ENCODE results near the gene DNAJC30. TPM values are rescaled to one million over a fixed set of nuclear protein-coding genes. Genes with fewer than 3 reads are reported as not detected.

DNAJC30 gene
- total and polyA plus RNA-seq, 10 of the 15 experiments (the other 5 are each of a cell fraction or from before 2014, with no cell fraction given), result 2.1 to 19.0 (median 7.9) TPM

DNA sequence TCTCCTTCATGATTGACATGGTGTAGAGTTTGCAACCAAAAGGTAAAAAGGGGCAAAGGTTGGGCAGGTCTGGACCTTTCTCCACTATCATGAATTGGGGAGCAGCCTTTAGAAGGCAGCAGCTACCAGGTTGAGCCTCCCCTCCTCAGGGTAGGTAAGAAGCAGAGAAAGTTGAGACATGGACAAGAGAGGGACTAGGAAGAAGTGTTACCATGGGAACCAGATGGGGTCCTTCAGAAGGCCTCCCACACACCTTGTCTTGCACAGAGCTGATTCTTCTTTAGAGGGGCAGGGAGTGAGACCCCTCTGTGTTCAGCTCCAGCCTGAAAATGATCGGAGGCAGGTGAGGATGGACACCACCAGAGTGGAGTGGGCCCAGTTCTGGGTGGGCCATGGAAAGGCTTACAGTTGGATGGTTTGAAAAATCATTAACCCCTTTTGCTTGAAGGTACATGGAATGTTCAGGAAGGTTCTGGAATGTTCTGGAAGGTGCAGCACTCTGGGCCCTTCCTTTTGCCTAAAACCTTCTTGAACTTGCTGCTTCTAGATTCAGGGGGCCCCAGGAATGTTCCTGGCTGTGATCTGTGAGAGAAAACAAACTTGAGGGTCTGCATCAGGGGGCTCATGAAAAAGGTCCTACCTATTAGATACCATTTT, 8.7 kb downstream of the DNAJC30 start:
- WGBS (ENCODE audit: insufficient coverage, insufficient replicate concordance, low lambda C conversion rate, missing lambda C conversion rate), result 100% methylated on average over 1 of the region's 1 CpG
- H4K20me1 ChIP-seq (ENCODE audit: control insufficient read depth, insufficient read depth), result no peaks in the 10 kb centered on the region
- no peak overlapping the region for H3K4me2 ChIP-seq (ENCODE audit: control insufficient read depth, insufficient read depth)
- in situ Hi-C loops (cut with MboI) (no loop called here), intact Hi-C loops (cut with micrococcal nuclease; ENCODE audit: unreplicated experiment) (no loop called here)
- no peaks in the 10 kb centered on the region for H3K79me2 ChIP-seq (ENCODE audit: control insufficient read depth, insufficient read depth, low read length)
- POLR2A ChIA-PET, result no interaction called here
- no peak overlapping the region for H3K9ac ChIP-seq (ENCODE audit: control insufficient read depth, insufficient read depth, low read length)
- no peaks in the 10 kb centered on the region for H3K9me3 ChIP-seq (replicated peaks; ENCODE audit: control insufficient read depth, insufficient read depth, low read length)
- H3K27me3 ChIP-seq (replicated peaks in 1 of 2; ENCODE audit: control insufficient read depth in 2 of 2, insufficient read depth in 2 of 2, low read length in 1 of 2), result no peaks in the 10 kb centered on the region
- no peak overlapping the region for H2AFZ ChIP-seq (ENCODE audit: control insufficient read depth, low read depth, low read length)
- DNase-seq (ENCODE audit: low read depth, low spot score), result no peak
- BruUV-seq (replicated peaks), result no TSS peak
- no peak for ATAC-seq
- FAIRE-seq, result no peak
- H3K27ac ChIP-seq (ENCODE audit: control insufficient read depth, insufficient read depth), result no peak overlapping the region
- no peak overlapping the region for H3K4me3 ChIP-seq
- RAD21 ChIA-PET (ENCODE audit: unreplicated experiment), result no interaction called here
- CTCF ChIA-PET, result no interaction called here
- TF ChIP-seq POLR2AphosphoS5 (IDR thresholded peaks at IDR 0.05; ENCODE audit: low read length), result no peak
- TF ChIP-seq, protein P1, sequence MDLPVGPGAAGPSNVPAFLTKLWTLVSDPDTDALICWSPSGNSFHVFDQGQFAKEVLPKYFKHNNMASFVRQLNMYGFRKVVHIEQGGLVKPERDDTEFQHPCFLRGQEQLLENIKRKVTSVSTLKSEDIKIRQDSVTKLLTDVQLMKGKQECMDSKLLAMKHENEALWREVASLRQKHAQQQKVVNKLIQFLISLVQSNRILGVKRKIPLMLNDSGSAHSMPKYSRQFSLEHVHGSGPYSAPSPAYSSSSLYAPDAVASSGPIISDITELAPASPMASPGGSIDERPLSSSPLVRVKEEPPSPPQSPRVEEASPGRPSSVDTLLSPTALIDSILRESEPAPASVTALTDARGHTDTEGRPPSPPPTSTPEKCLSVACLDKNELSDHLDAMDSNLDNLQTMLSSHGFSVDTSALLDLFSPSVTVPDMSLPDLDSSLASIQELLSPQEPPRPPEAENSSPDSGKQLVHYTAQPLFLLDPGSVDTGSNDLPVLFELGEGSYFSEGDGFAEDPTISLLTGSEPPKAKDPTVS (IDR thresholded peaks at IDR 0.05; ENCODE audit: low read depth, low read length), result peak; percentile 96
- no peaks in the 10 kb centered on the region for H3K4me1 ChIP-seq (ENCODE audit: control insufficient read depth, insufficient read depth, low read length)
- H3K36me3 ChIP-seq (ENCODE audit: control insufficient read depth in 2 of 2, insufficient read depth in 2 of 2, low read length in 1 of 2), result peaks cover 2% of the 10 kb centered on the region in 2 experiments; a peak in 2 of 4 replicates
- SMC1A ChIA-PET (ENCODE audit: uncharacterized antibody, unreplicated experiment), result no interaction called here

DNA sequence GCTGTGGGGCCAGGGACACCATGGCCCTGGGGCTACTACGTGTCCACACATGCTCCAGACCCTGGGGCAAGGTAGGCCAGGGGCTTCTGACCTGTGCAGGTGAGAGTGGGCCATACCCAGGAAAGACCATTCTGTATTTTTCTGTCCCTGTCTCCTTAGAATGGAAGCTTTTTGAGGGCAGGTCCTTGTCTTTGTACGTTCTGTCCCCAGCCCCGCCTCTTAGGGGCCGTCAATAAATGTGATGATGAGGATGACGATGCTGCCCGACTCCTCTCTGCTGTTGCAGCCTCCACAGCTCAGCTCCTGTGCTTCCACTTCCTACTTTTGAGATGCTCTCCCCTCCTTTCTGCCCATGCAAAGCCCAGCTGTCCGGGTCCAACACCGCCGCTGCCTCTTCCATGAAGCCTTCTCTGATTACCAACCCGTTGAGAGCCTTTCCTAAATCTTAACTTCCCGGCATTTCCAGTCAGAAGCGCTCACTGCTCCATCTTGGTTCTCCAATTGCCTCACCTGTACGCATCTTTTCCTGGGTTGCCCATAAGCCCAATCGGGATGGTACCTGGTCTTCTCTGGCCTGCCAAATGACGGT, 11.3 kb downstream of the DNAJC30 start:
- FAIRE-seq (no peak), ATAC-seq (no peak), DNase-seq (ENCODE audit: low read depth, low spot score) (no peak)
- no TSS peak for BruUV-seq (replicated peaks)
- Histone ChIP-seq H3K4me3 (no peak overlapping the region), H3K27me3 (replicated peaks in 1 of 2; ENCODE audit: control insufficient read depth in 2 of 2, insufficient read depth in 2 of 2, low read length in 1 of 2) (no peaks in the 10 kb centered on the region; a peak in 1 of 4 replicates), H3K27ac (ENCODE audit: control insufficient read depth, insufficient read depth) (no peak overlapping the region), H3K79me2 (ENCODE audit: control insufficient read depth, insufficient read depth, low read length) (no peaks in the 10 kb centered on the region), H4K20me1 (ENCODE audit: control insufficient read depth, insufficient read depth) (no peaks in the 10 kb centered on the region), H3K9me3 (replicated peaks; ENCODE audit: control insufficient read depth, insufficient read depth, low read length) (no peaks in the 10 kb centered on the region), H3K36me3 (ENCODE audit: control insufficient read depth in 2 of 2, insufficient read depth in 2 of 2, low read length in 1 of 2) (no peaks in the 10 kb centered on the region), H2AFZ (ENCODE audit: control insufficient read depth, low read depth, low read length) (no peak overlapping the region), H3K4me2 (ENCODE audit: control insufficient read depth, insufficient read depth) (no peak overlapping the region), H3K4me1 (ENCODE audit: control insufficient read depth, insufficient read depth, low read length) (no peaks in the 10 kb centered on the region), H3K9ac (ENCODE audit: control insufficient read depth, insufficient read depth, low read length) (no peak overlapping the region)
- no peak for TF ChIP-seq HCFC1 (IDR thresholded peaks at IDR 0.05; ENCODE audit: low read length)
- ChIA-PET SMC1A (ENCODE audit: uncharacterized antibody, unreplicated experiment) (no interaction called here), RAD21 (ENCODE audit: unreplicated experiment) (no interaction called here), POLR2A (no interaction called here), CTCF (no interaction called here)
- in situ Hi-C loops (cut with MboI) (no loop called here), intact Hi-C loops (cut with micrococcal nuclease; ENCODE audit: unreplicated experiment) (no loop called here)
- WGBS (ENCODE audit: insufficient coverage, insufficient replicate concordance, low lambda C conversion rate, missing lambda C conversion rate), result 54% methylated on average over 15 of the region's 15 CpGs
